HepG2 (cell line): ENCODE results near the gene YPEL4. TPM values are rescaled to one million over a fixed set of nuclear protein-coding genes. Genes with fewer than 3 reads are reported as not detected.

Experiments
- ATAC-seq: fragments of 200-7000 bp; cut with Tn5 transposase; 3 replicates; pipeline ENCODE4 v1.9.1; 2020; ENCODE audit warnings: mild to moderate bottlenecking, moderate library complexity
- BruUV-seq: library from RNA; stranded (reverse); fragments of 400-500 nt; replicated peaks from 2 replicates; lab custom pipeline; 2021; lab: Mats Ljungman, UMichigan
- CTCF ChIA-PET: fragments of 300-600 bp; formaldehyde crosslinking; extraction: SDS; loops from one replicate; lab custom pipeline; 2021; ENCODE audit warnings: low total read pairs, inconsistent platforms, low intra/inter-chr PET ratio; lab: Yijun Ruan, JAX
- POLR2A ChIA-PET: fragments of 350-600 bp; sonication (Branson Sonifier 250); formaldehyde crosslinking; loops from one replicate; lab custom pipeline; 2020; ENCODE audit warnings: antibody characterized with exemption, inconsistent platforms; lab: Yijun Ruan, JAX
- DNase-seq: peaks from one replicate; pipeline ENCODE4 v3.0.0-alpha.2; 2015; ENCODE audit warnings: low spot score
- FAIRE-seq: peaks from 3 replicates; lab custom pipeline; 2011; peaks lifted over from hg19 to GRCh38; lab: Jason Lieb, UNC
- H2AFZ ChIP-seq: one replicate; pipeline ENCODE4 v1.6.1; 2011; ENCODE audit warnings: low read length, inconsistent platforms
- H3K27ac ChIP-seq: fragments of 300-600 bp; 3 replicates; pipeline ENCODE4 v1.8.0; 2011; ENCODE audit warnings: mixed run types, mild to moderate bottlenecking, mixed read lengths, low read length, inconsistent platforms; ENCODE audit not compliant: insufficient read depth; ENCODE audit errors: extremely low read length
- H3K27me3 ChIP-seq, 2 experiments: fragments of 200-600 bp in 1 of 2; 2 replicates in 1 of 2; 3 replicates in 1 of 2; pipeline versions ENCODE4 v1.6.0 to v1.8.0; 2011; ENCODE audit warnings: low read length in 2 of 2, mild to moderate bottlenecking in 2 of 2, moderate library complexity in 2 of 2, inconsistent platforms in 1 of 2; ENCODE audit not compliant: insufficient read depth in 2 of 2, control insufficient read depth in 1 of 2
- H3K36me3 ChIP-seq, 2 experiments: fragments of 200-600 bp in 1 of 2; replicated peaks in 1 of 2; 2 replicates in 1 of 2; 3 replicates in 1 of 2; pipeline versions ENCODE4 v1.5.1 to v1.8.0; 2011; ENCODE audit warnings: low read length in 2 of 2, inconsistent platforms in 1 of 2; ENCODE audit not compliant: insufficient read depth in 2 of 2, control insufficient read depth in 1 of 2
- H3K4me1 ChIP-seq: 2 replicates; pipeline ENCODE4 v1.5.1; 2012; ENCODE audit warnings: low read length, inconsistent platforms; ENCODE audit not compliant: insufficient read depth
- H3K4me2 ChIP-seq: 2 replicates; pipeline ENCODE4 v1.6.0; 2011; ENCODE audit warnings: low read depth, low read length, inconsistent platforms
- H3K4me3 ChIP-seq, 3 experiments: fragments of 200-600 bp in 1 of 3; sonication (generic), shearing (Covaris generic) in 1 of 3; replicated peaks in 1 of 3; 2 replicates each; pipeline ENCODE4 v1.5.1; 2011 to 2016; ENCODE audit warnings: low read length in 3 of 3, inconsistent platforms in 2 of 3, low read depth in 2 of 3, mild to moderate bottlenecking in 2 of 3, control low read depth in 1 of 3, mixed read lengths in 1 of 3; ENCODE audit not compliant: insufficient read depth in 1 of 3
- H3K79me2 ChIP-seq: one replicate; pipeline ENCODE4 v1.6.1; 2011; ENCODE audit warnings: low read length, inconsistent platforms; ENCODE audit not compliant: insufficient read depth
- H3K9ac ChIP-seq: 2 replicates; pipeline ENCODE4 v1.6.0; 2011; ENCODE audit warnings: mild to moderate bottlenecking, low read depth, low read length, inconsistent platforms; ENCODE audit not compliant: insufficient read depth
- H3K9me3 ChIP-seq: 2 replicates; pipeline ENCODE4 v1.5.1; 2012; ENCODE audit warnings: mild to moderate bottlenecking, low read length
- H4K20me1 ChIP-seq: 2 replicates; pipeline ENCODE4 v1.6.0; 2011; ENCODE audit warnings: inconsistent platforms, mild to moderate bottlenecking, low read length, moderate library complexity; ENCODE audit not compliant: insufficient read depth
- NFIB ChIP-seq: sonication (generic); formaldehyde crosslinking; IDR thresholded peaks from 2 replicates; pipeline ENCODE4 v1.9.0; 2021; ENCODE audit warnings: missing genetic modification reagents, mild to moderate bottlenecking, borderline replicate concordance
- ZNF331 ChIP-seq: sonication (generic); formaldehyde crosslinking; IDR thresholded peaks from 2 replicates; pipeline ENCODE4 v1.4.0; 2020; ENCODE audit warnings: missing genetic modification reagents
- ZSCAN9 ChIP-seq: IDR thresholded peaks from 2 replicates; pipeline ENCODE4 v1.6.1; 2016; ENCODE audit warnings: borderline replicate concordance
- WGBS: methylation state at CpG from one replicate; pipeline ENCODE4 v1.1.6; 2017; ENCODE audit warnings: low lambda C conversion rate; 5-methylcytosine and 5-hydroxymethylcytosine counted together
- in situ Hi-C: cut with HindIII; loops from 2 replicates; pipeline ENCODE4 v1.10.0; 2017; ENCODE audit warnings: low pct_unique_long_range_greater_than_20kb; ENCODE audit not compliant: extremely low pct_ligation_motif_present
- intact Hi-C: fragments of 100-400 bp; cut with micrococcal nuclease; formaldehyde crosslinking; loops from one replicate; pipeline ENCODE4 v1.10.0; 2022; ENCODE audit not compliant: unreplicated experiment
- polyA plus RNA-seq, 8 experiments: library from polyadenylated mRNA; depleted of rRNA in 3 of 8; stranded (reverse) in 7 of 8; unstranded in 1 of 8; fragments of >200 nt; fragmentation: Illumina TruSeq in 4 of 8; extraction: Trizol in 4 of 8; gene quantifications; 2 replicates each; pipeline versions ENCODE4 v1.2.1 to v1.2.3, GENCODE V29; 2011 to 2016; ENCODE audit warnings: low read depth in 4 of 8, missing spikeins in 1 of 8, mixed read lengths in 1 of 8; ENCODE audit not compliant: insufficient read depth in 1 of 8
- total RNA-seq, 5 experiments: library from RNA; depleted of rRNA; stranded (reverse); fragments of >200 nt; fragmentation: Illumina TruSeq; extraction: Trizol; gene quantifications; 2 replicates each; pipeline ENCODE4 v1.2.3, GENCODE V29; 2016; ENCODE audit warnings: low read depth in 1 of 5
- TF ChIP-seq, protein P1 (sequence below): sonication (generic); formaldehyde crosslinking; IDR thresholded peaks from 2 replicates; pipeline ENCODE4 v1.5.0; 2020; ENCODE audit warnings: mild to moderate bottlenecking, missing genetic modification reagents, borderline replicate concordance
- TF ChIP-seq, protein P2 (sequence below): sonication (generic); formaldehyde crosslinking; IDR thresholded peaks from 2 replicates; pipeline ENCODE4 v1.4.0; 2020; ENCODE audit warnings: missing genetic modification reagents, borderline replicate concordance

YPEL4 gene
- total and polyA plus RNA-seq, 2 of the 13 experiments (the other 11 are each of a cell fraction or from before 2014, with no cell fraction given): 0.04 TPM; not detected in 1

DNA sequence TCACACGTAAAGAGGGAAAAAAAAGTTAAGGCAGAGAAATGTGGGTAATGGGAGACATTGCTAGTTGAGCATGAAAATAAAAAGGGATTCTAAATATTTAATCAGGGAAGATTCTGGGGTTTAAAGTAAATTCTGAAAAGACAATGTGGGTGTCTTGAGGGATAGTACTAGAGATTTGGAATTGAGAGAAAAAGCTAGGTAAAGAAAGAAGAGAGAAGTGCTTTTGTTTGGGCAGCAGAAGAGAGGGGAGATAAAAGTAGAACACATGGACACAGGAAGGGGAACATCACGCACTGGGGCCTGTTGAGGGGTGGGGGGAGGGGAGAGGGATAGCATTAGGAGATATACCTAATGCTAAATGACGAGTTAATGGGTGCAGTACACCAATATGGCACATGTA, 3.5 kb upstream of the YPEL4 start:
- in situ Hi-C loops: loop anchor here (25.0 kb wide), 2 partner anchors 634 to 859 kb away; partner anchors contain the start of gene OR5B21
- Histone ChIP-seq H3K27ac (no peak overlapping the region), H3K4me3 (no peak overlapping the region), H3K4me1 (peaks cover 16% of the 10 kb centered on the region), H3K4me2 (peak overlapping the region; percentile 34; the same call in 1 of the 2 replicates), H3K27me3 (peaks cover 4 to 22% of the 10 kb centered on the region in 2 experiments), H3K9ac (no peak overlapping the region)
- WGBS: 35% methylated on average over 3 of the region's 3 CpGs
- TF ChIP-seq NFIB (CRISPR knock-in tag): no peak
- TF ChIP-seq, protein P1, sequence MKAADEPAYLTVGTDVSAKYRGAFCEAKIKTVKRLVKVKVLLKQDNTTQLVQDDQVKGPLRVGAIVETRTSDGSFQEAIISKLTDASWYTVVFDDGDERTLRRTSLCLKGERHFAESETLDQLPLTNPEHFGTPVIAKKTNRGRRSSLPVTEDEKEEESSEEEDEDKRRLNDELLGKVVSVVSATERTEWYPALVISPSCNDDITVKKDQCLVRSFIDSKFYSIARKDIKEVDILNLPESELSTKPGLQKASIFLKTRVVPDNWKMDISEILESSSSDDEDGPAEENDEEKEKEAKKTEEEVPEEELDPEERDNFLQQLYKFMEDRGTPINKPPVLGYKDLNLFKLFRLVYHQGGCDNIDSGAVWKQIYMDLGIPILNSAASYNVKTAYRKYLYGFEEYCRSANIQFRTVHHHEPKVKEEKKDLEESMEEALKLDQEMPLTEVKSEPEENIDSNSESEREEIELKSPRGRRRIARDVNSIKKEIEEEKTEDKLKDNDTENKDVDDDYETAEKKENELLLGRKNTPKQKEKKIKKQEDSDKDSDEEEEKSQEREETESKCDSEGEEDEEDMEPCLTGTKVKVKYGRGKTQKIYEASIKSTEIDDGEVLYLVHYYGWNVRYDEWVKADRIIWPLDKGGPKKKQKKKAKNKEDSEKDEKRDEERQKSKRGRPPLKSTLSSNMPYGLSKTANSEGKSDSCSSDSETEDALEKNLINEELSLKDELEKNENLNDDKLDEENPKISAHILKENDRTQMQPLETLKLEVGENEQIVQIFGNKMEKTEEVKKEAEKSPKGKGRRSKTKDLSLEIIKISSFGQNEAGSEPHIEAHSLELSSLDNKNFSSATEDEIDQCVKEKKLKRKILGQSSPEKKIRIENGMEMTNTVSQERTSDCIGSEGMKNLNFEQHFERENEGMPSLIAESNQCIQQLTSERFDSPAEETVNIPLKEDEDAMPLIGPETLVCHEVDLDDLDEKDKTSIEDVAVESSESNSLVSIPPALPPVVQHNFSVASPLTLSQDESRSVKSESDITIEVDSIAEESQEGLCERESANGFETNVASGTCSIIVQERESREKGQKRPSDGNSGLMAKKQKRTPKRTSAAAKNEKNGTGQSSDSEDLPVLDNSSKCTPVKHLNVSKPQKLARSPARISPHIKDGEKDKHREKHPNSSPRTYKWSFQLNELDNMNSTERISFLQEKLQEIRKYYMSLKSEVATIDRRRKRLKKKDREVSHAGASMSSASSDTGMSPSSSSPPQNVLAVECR (CRISPR knock-in tag): no peak
- TF ChIP-seq ZSCAN9 (CRISPR knock-in tag): no peak
- TF ChIP-seq ZNF331 (CRISPR knock-in tag): no peak
- TF ChIP-seq, protein P2, sequence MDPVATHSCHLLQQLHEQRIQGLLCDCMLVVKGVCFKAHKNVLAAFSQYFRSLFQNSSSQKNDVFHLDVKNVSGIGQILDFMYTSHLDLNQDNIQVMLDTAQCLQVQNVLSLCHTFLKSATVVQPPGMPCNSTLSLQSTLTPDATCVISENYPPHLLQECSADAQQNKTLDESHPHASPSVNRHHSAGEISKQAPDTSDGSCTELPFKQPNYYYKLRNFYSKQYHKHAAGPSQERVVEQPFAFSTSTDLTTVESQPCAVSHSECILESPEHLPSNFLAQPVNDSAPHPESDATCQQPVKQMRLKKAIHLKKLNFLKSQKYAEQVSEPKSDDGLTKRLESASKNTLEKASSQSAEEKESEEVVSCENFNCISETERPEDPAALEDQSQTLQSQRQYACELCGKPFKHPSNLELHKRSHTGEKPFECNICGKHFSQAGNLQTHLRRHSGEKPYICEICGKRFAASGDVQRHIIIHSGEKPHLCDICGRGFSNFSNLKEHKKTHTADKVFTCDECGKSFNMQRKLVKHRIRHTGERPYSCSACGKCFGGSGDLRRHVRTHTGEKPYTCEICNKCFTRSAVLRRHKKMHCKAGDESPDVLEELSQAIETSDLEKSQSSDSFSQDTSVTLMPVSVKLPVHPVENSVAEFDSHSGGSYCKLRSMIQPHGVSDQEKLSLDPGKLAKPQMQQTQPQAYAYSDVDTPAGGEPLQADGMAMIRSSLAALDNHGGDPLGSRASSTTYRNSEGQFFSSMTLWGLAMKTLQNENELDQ (CRISPR knock-in tag): no peak
- TF ChIP-seq, all 625 proteins: peak for 0
- FAIRE-seq: no peak
- BruUV-seq: no TSS peak
- intact Hi-C loops: no loop called here
- ATAC-seq: no peak
- ChIA-PET POLR2A (interaction anchor here (1.6 kb wide), 1 partner anchor 12 kb away, joined by 3 read pairs; no protein-coding TSS in a partner anchor), CTCF (no interaction called here)
- Histone ChIP-seq H3K79me2 (peaks cover 6% of the 10 kb centered on the region), H2AFZ (peak overlapping the region; percentile 54), H3K36me3 (no peaks in the 10 kb centered on the region), H3K9me3 (no peaks in the 10 kb centered on the region), H4K20me1 (no peaks in the 10 kb centered on the region)
- no peak for DNase-seq
